ENCODE data around the gene ARMC10.
"Not testable (repeated sequence)": the region's sequence is repeated elsewhere in the genome, so short reads cannot be mapped to it uniquely, and the experiment has no call there.

ARMC10 gene

GRCh38 chr7:103074519-103075336 lies at the start of gene ARMC10, which contains the start of gene FBXL13:
TSS of gene ARMC10 (plus strand) at chr7:103075140. CDS start at chr7:103075273, 133 bp downstream.
TSS of gene FBXL13 (minus strand) at chr7:103074796.
- peak; percentile 56 for DNase-seq (ENCODE audit: low read depth)

- no peak for DNase-seq (ENCODE audit: low read depth)
Observed at GRCh38 chr7:103025341-103025740, 49.6 kb upstream of the ARMC10 start.

DNA sequence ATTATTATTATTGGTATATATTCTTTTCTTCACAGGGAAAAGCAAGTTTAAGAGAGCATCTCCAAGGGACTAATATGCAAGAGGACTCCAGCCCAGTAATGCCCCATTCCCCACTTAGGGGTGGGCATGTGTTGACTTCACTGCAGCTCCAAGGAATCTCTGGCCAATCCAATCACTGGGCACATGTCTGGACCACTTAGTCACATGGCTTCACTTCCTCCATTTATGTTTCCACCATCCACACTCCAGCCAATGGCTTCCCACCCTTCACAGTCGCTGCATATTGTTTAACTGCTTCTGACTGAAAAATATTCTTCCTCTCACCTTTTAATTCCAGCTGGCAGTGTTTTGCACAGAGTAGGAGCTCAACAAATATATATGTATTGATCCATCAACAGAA lies 43.9 kb upstream of the ARMC10 start:
- no peak for DNase-seq (ENCODE audit: low read depth)

- DNase-seq (ENCODE audit: low read depth), result no peak
Observed at GRCh38 chr7:103031781-103032180, 43.2 kb upstream of the ARMC10 start.

- DNase-seq (ENCODE audit: low read depth), result not testable (repeated sequence)
Observed at GRCh38 chr7:103034318-103034717, 40.6 kb upstream of the ARMC10 start.

- no peak for DNase-seq (ENCODE audit: low read depth)
Observed at GRCh38 chr7:103037476-103037822, 37.5 kb upstream of the ARMC10 start.

DNA sequence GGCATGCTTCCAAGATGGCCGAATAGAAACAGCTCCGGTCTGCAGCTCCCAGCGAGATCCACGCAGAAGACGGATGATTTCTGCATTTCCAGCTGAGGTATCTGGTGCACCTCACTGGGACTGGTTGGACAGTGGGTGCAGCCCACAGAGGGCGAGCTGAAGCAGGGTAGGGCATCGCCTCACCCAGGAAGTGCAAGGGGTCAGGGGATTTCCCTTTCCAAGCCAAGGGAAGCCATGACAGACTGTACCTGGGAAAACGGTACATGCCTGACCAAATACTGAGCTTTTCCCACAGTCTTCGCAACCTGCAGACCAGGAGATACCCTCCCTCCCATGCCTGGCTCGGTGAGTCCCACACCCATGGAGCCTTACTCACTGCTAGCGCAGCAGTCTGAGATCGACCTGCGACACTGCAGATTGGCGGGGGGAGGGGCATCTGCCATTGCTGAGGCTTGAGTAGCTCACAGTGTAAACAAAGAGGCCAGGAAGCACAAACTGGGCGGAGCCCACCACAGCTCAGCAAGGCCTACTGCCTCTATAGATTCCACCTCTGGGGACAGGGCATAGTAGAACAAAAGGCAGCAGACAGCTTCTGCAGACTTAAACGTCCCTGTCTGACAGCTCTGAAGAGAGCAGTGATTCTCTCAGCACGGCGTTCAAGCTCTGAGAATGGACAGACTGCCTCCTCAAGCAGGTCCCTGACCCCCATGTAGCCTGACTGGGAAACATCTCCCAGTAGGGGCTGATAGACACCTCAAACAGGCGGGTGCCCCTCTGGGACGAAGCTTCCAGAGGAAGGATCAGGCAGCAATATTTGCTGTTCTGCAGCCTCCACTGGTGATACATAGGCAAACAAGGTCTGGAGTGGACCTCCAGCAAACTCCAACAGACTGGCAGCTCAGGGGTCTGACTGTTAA lies 36.9 kb upstream of the ARMC10 start:
- DNase-seq (ENCODE audit: low read depth), result not testable (repeated sequence)

- not testable (repeated sequence) for DNase-seq (ENCODE audit: low read depth)
Observed at GRCh38 chr7:103041815-103042214, 33.1 kb upstream of the ARMC10 start.

- no peak for DNase-seq (ENCODE audit: low read depth)
Observed at GRCh38 chr7:103048833-103049232, 26.1 kb upstream of the ARMC10 start.

GRCh38 chr7:103051519-103051918 lies 23.4 kb upstream of the ARMC10 start:
- no peak for DNase-seq (ENCODE audit: low read depth)

DNA sequence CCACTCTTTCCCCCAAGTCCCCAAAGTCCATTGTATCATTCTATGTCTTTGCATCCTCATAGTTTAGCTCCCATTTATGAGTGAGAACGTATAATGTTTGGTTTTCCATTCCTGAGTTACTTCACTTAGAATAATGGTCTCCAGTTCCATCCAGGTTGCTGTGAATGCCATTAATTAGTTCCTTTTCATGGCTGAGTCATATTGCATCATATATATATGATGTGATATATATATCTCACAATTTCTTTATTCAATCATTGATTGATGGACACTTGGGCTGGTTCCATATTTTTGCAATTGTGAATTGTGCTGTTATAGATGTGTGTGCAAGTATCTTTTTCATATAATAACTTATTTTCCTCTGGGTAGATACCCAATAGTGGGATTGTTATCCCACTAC lies 18.9 kb upstream of the ARMC10 start:
- not testable (repeated sequence) for DNase-seq (ENCODE audit: low read depth)

GRCh38 chr7:103058122-103058521 lies 16.8 kb upstream of the ARMC10 start:
- DNase-seq (ENCODE audit: low read depth), result no peak

- DNase-seq (ENCODE audit: low read depth), result no peak
Observed at GRCh38 chr7:103059471-103059870, 15.5 kb upstream of the ARMC10 start.

GRCh38 chr7:103063895-103064294 lies 11.0 kb upstream of the ARMC10 start:
- no peak for DNase-seq (ENCODE audit: low read depth)

DNA sequence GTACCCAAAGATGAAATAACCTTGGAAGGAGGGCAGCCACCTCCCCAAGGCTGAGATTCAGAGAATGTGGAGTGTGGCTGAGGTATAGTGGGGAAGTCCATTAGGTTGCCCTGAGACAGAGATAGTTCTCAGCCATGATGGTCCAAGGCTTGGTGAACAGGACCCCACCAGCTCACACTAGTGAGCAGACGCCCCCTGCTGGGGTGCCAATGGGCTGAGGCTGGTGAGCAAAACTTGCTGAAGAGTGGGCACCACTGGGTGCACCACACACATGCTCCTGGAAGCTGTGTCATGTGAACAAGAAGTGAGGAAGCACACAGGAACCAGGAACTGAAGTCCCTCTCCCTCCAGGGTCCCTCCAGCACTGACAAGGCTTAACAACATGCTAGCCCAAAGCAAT lies 9.3 kb upstream of the ARMC10 start:
- no peak for DNase-seq (ENCODE audit: low read depth)

DNA sequence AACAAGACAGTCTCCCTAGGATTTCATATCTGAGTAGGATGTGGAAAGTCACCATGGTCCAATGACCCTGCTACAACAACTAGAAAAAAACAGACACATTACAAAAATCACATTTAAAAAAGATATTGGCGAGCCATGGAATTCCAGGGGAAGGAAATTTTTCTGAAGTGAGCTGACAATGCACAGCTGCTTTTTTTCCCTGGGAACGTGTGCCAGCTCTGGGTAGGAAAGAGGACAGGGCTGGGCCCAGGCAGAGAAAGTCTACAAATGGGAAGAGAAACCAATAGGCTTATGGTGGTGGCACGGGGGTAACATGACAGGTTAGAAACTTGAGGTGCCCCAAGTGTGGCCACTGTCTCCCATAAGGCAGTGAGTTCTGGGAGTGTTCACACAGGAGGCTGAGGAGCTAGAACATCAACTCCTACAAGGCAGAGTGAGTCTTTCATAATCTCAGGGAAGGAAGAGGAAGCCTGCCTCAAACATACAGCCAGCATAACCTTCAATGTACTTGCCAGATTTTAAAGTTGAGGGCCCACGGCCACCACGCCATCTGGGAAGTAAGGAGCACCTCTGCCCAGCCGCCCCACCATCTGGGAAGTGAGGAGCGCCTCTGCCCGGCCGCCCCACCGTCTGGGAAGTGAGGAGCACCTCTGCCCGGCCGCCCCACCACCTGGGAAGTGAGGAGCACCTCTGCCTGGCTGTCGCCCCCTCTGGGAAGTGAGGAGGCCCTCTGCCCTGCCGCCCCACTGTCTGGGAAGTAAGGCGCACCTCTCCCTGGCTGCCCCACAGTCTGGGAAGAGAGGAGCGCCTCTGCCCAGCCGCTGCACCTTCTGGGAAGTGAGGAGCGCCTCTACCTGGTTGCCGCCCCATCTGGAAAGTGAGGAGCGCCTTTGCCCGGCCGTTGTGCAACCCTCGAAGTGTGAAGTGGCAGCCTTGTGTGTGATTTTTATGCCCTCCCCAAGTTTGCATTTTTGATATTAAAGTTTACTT lies 6.2 kb upstream of the ARMC10 start:
- DNase-seq (ENCODE audit: low read depth), result no peak

DNA sequence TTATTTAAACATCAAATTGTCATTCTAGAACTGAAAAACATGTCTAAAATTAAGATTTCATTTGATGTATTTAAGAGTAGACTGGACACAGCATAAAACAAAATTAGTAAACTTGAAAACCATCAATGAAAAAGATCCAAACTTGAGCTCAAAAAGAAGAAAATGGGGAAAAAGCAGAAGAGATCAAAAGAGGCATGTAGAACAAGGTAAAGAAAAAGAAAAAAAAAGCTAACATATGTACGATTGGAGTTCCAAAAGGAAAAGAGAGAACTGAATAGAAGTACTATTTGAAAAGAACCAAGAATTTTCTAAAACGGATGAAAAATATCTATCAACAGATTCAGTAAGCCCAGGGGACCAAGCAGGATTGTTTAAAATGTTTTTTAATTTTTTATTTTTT lies 3.9 kb upstream of the ARMC10 start:
- DNase-seq (ENCODE audit: low read depth), result no peak

GRCh38 chr7:103073989-103074518 lies 886 bp upstream of the ARMC10 start:
- DNase-seq (ENCODE audit: low read depth), result no peak

- no peak for DNase-seq (ENCODE audit: low read depth)
Observed at GRCh38 chr7:103075337-103075918, 488 bp downstream of the ARMC10 start.

GRCh38 chr7:103076764-103077163 lies 1.8 kb downstream of the ARMC10 start:
- no peak for DNase-seq (ENCODE audit: low read depth)

GRCh38 chr7:103077318-103077717 lies 2.4 kb downstream of the ARMC10 start:
- DNase-seq (ENCODE audit: low read depth), result no peak

Data from HS-27A (cell line).